IPS-NIHi7 (cell line): ENCODE measurements around the gene RIMOC1.

Source experiments
- DNase-seq: peaks from one replicate; pipeline ENCODE4 v3.0.0; 2012; ENCODE audit warnings: mixed read lengths; ENCODE audit errors: extremely low spot score

Gene RIMOC1

GRCh38 chr5:41903892-41904799, at the start of gene RIMOC1:
Gene RIMOC1 (plus strand): TSS chr5:41904344. CDS start chr5:41904368, 24 bp downstream.
- peak; percentile 97 for DNase-seq

GRCh38 chr5:41856644-41857491, 47.3 kb upstream of the RIMOC1 start:
- peak; percentile 78 for DNase-seq

- DNase-seq = no peak
These were observed 46.2 kb upstream of the RIMOC1 start for GRCh38 chr5:41857989-41858388.

GRCh38 chr5:41858890-41859289, 45.3 kb upstream of the RIMOC1 start:
- no peak for DNase-seq

- DNase-seq = no peak
These were observed 40.2 kb upstream of the RIMOC1 start for GRCh38 chr5:41863871-41864486.

- DNase-seq = peak; percentile 68
These were observed 34.9 kb upstream of the RIMOC1 start for GRCh38 chr5:41869151-41869723.

- DNase-seq = peak; percentile 84
These were observed 34.2 kb upstream of the RIMOC1 start, which contains the start of gene OXCT1 for GRCh38 chr5:41869724-41870626. Gene OXCT1 (minus strand): TSS chr5:41870425. CDS start chr5:41870358, 67 bp downstream.

GRCh38 chr5:41870627-41871048, 33.5 kb upstream of the RIMOC1 start:
- DNase-seq = no peak

GRCh38 chr5:41871852-41872251, 32.3 kb upstream of the RIMOC1 start:
- DNase-seq = no peak

GRCh38 chr5:41874512-41875060, 29.6 kb upstream of the RIMOC1 start:
- DNase-seq = no peak

GRCh38 chr5:41875121-41875520, 29.0 kb upstream of the RIMOC1 start:
- DNase-seq = no peak

GRCh38 chr5:41876678-41877077, 27.5 kb upstream of the RIMOC1 start:
- DNase-seq = no peak

GRCh38 chr5:41877408-41877807, 26.7 kb upstream of the RIMOC1 start:
- DNase-seq = no peak

GRCh38 chr5:41878173-41878572, 26.0 kb upstream of the RIMOC1 start:
- no peak for DNase-seq

- no peak for DNase-seq
These were observed 25.3 kb upstream of the RIMOC1 start for GRCh38 chr5:41878643-41879478.

GRCh38 chr5:41882765-41883164, 21.4 kb upstream of the RIMOC1 start:
- DNase-seq = no peak

GRCh38 chr5:41883243-41883642, 20.9 kb upstream of the RIMOC1 start:
- DNase-seq = no peak

- DNase-seq = no peak
These were observed 20.2 kb upstream of the RIMOC1 start for GRCh38 chr5:41883936-41884335.

GRCh38 chr5:41885286-41885685, 18.9 kb upstream of the RIMOC1 start:
- DNase-seq = no peak
